SK-N-SH treated with all-trans-retinoic acid at 6 μM for 48 hours (cell line): Measurements from ENCODE around the gene MYH9.

Source experiments
- ATAC-seq: fragments of 200-7000 bp; cut with Tn5 transposase; 3 replicates; pipeline ENCODE4 v1.9.1; 2020; ENCODE audit warnings: mild to moderate bottlenecking, moderate library complexity
- ARNTL ChIP-seq: fragments of 450-650 bp; formaldehyde crosslinking; IDR thresholded peaks from 2 replicates; pipeline ENCODE4 v1.5.0; 2020; ENCODE audit warnings: low read depth, mild to moderate bottlenecking, moderate library complexity, borderline replicate concordance
- BACH2 ChIP-seq: fragments of 250-450 bp; sonication (Bioruptor Pico); IDR thresholded peaks from 2 replicates; pipeline ENCODE4 v1.9.0; 2021; ENCODE audit warnings: mild to moderate bottlenecking, borderline replicate concordance
- CSDC2 ChIP-seq: fragments of 250-450 bp; sonication (Bioruptor Pico); IDR thresholded peaks from 2 replicates; pipeline ENCODE4 v1.5.0; 2020; ENCODE audit warnings: mild to moderate bottlenecking, moderate library complexity
- ESRRG ChIP-seq: fragments of 250-450 bp; sonication (Bioruptor Pico); IDR thresholded peaks from 2 replicates; pipeline ENCODE4 v1.6.1; 2021; ENCODE audit warnings: mild to moderate bottlenecking
- GLIS3 ChIP-seq: fragments of 250-450 bp; sonication (Bioruptor Pico); IDR thresholded peaks from 2 replicates; pipeline ENCODE4 v1.5.0; 2020; ENCODE audit warnings: mild to moderate bottlenecking, moderate library complexity
- ISL1 ChIP-seq: fragments of 250-450 bp; sonication (Bioruptor Pico); IDR thresholded peaks from 2 replicates; pipeline ENCODE4 v2.1.2; 2022; ENCODE audit warnings: mild to moderate bottlenecking, moderate library complexity
- OSR1 ChIP-seq: fragments of 250-450 bp; sonication (Bioruptor Pico); IDR thresholded peaks from 2 replicates; pipeline ENCODE4 v1.8.0; 2022; ENCODE audit warnings: moderate library complexity, mild to moderate bottlenecking, inconsistent platforms
- PPARA ChIP-seq: fragments of 250-450 bp; sonication (Bioruptor Pico); IDR thresholded peaks from 2 replicates; pipeline ENCODE4 v1.5.0; 2020; ENCODE audit warnings: mild to moderate bottlenecking, borderline replicate concordance
- RARB ChIP-seq: fragments of 250-450 bp; sonication (Bioruptor Pico); IDR thresholded peaks from 2 replicates; pipeline ENCODE4 v1.8.0; 2021; ENCODE audit warnings: mild to moderate bottlenecking, moderate library complexity
- SNAI2 ChIP-seq: fragments of 250-450 bp; sonication (Bioruptor Pico); IDR thresholded peaks from 2 replicates; pipeline ENCODE4 v1.5.0; 2020; ENCODE audit warnings: mild to moderate bottlenecking, moderate library complexity
- TCF4 ChIP-seq: fragments of 250-450 bp; sonication (Bioruptor Pico); IDR thresholded peaks from 2 replicates; pipeline ENCODE4 v1.8.0; 2021; ENCODE audit warnings: mild to moderate bottlenecking, moderate library complexity, borderline replicate concordance
- TOX ChIP-seq: fragments of 250-450 bp; sonication (Bioruptor Pico); IDR thresholded peaks from 2 replicates; pipeline ENCODE4 v1.8.0; 2021; ENCODE audit warnings: mild to moderate bottlenecking, moderate library complexity, borderline replicate concordance
- ZC3H10 ChIP-seq: fragments of 250-450 bp; sonication (Bioruptor Pico); IDR thresholded peaks from 2 replicates; pipeline ENCODE4 v1.5.1; 2021; ENCODE audit warnings: mild to moderate bottlenecking, moderate library complexity
- ZFP3 ChIP-seq: fragments of 250-450 bp; sonication (Bioruptor Pico); IDR thresholded peaks from 2 replicates; pipeline ENCODE4 v1.5.0; 2020; ENCODE audit warnings: mild to moderate bottlenecking, moderate library complexity
- ZFP30 ChIP-seq: fragments of 450-650 bp; formaldehyde crosslinking; IDR thresholded peaks from 2 replicates; pipeline ENCODE4 v1.5.0; 2022; ENCODE audit warnings: mild to moderate bottlenecking, moderate library complexity
- ZNF565 ChIP-seq: fragments of 450-650 bp; formaldehyde crosslinking; conservative IDR thresholded peaks from 2 replicates; pipeline ENCODE4 v1.5.0; 2020; ENCODE audit warnings: low read depth, mild to moderate bottlenecking, moderate library complexity
- ZNF70 ChIP-seq: fragments of 450-650 bp; formaldehyde crosslinking; IDR thresholded peaks from 2 replicates; pipeline ENCODE4 v1.5.0; 2020; ENCODE audit warnings: mild to moderate bottlenecking, moderate library complexity
- ZNF8 ChIP-seq: fragments of 450-650 bp; formaldehyde crosslinking; IDR thresholded peaks from 2 replicates; pipeline ENCODE4 v1.5.0; 2020; ENCODE audit warnings: mild to moderate bottlenecking, moderate library complexity
- TF ChIP-seq, protein P1 (sequence below): fragments of 250-450 bp; sonication (Bioruptor Pico); IDR thresholded peaks from 2 replicates; pipeline ENCODE4 v1.8.0; 2020; ENCODE audit warnings: mild to moderate bottlenecking, moderate library complexity, borderline replicate concordance
- TF ChIP-seq, protein P2 (sequence below): fragments of 250-450 bp; sonication (Bioruptor Pico); IDR thresholded peaks from 2 replicates; pipeline ENCODE4 v1.5.0; 2020; ENCODE audit warnings: mild to moderate bottlenecking, moderate library complexity
- TF ChIP-seq, protein P3 (sequence below): fragments of 250-450 bp; sonication (Bioruptor Pico); IDR thresholded peaks from 2 replicates; pipeline ENCODE4 v1.5.1; 2021; ENCODE audit warnings: mild to moderate bottlenecking, moderate library complexity
- TF ChIP-seq, protein P4 (sequence below): fragments of 250-450 bp; sonication (Bioruptor Pico); IDR thresholded peaks from 2 replicates; pipeline ENCODE4 v1.8.0; 2021; ENCODE audit warnings: low read depth, mild to moderate bottlenecking, moderate library complexity, borderline replicate concordance
- TF ChIP-seq, protein P5 (sequence below): fragments of 250-450 bp; sonication (Bioruptor Pico); IDR thresholded peaks from 2 replicates; pipeline ENCODE4 v1.5.1; 2020; ENCODE audit warnings: low read depth, mild to moderate bottlenecking, moderate library complexity

Gene MYH9

DNA sequence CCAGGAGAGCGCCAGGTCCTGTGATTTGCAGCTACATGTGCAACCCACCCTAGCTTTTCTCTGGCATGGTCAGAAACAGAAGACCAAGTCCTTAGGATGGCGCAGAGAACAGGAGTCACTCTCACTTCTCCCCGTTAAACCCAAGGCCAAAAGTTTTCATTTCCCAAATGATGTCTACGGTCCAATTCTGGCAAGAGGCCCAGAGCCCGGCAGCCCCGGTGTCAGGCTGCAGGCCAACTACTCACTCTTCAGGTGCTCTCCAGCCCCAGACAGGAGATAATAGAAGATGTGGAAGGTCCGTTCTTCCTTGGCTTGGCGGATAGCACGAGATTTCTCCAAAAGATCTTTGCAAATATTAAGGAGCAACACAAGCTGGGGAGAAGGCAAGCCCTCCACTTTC is 67.2 kb downstream of the MYH9 start:
- no peak for TF ChIP-seq ZC3H10
- TF ChIP-seq RARB: no peak
- no peak for TF ChIP-seq OSR1 (CRISPR knock-in tag)
- no peak for TF ChIP-seq ZFP3
- no peak for TF ChIP-seq GLIS3 (CRISPR knock-in tag)
- TF ChIP-seq ZNF565 (CRISPR knock-in tag): no peak
- TF ChIP-seq, protein P1, sequence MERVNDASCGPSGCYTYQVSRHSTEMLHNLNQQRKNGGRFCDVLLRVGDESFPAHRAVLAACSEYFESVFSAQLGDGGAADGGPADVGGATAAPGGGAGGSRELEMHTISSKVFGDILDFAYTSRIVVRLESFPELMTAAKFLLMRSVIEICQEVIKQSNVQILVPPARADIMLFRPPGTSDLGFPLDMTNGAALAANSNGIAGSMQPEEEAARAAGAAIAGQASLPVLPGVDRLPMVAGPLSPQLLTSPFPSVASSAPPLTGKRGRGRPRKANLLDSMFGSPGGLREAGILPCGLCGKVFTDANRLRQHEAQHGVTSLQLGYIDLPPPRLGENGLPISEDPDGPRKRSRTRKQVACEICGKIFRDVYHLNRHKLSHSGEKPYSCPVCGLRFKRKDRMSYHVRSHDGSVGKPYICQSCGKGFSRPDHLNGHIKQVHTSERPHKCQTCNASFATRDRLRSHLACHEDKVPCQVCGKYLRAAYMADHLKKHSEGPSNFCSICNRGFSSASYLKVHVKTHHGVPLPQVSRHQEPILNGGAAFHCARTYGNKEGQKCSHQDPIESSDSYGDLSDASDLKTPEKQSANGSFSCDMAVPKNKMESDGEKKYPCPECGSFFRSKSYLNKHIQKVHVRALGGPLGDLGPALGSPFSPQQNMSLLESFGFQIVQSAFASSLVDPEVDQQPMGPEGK (CRISPR knock-in tag): no peak
- no peak for TF ChIP-seq TOX (CRISPR knock-in tag)
- no peak for TF ChIP-seq CSDC2 (CRISPR knock-in tag)
- no peak for TF ChIP-seq SNAI2 (CRISPR knock-in tag)
- no peak for TF ChIP-seq ESRRG (CRISPR knock-in tag)
- no peak for TF ChIP-seq TCF4 (CRISPR knock-in tag)
- TF ChIP-seq BACH2 (CRISPR knock-in tag): no peak
- TF ChIP-seq ARNTL: no peak
- no peak for TF ChIP-seq PPARA (CRISPR knock-in tag)
- TF ChIP-seq ISL1: no peak
- TF ChIP-seq, protein P2, sequence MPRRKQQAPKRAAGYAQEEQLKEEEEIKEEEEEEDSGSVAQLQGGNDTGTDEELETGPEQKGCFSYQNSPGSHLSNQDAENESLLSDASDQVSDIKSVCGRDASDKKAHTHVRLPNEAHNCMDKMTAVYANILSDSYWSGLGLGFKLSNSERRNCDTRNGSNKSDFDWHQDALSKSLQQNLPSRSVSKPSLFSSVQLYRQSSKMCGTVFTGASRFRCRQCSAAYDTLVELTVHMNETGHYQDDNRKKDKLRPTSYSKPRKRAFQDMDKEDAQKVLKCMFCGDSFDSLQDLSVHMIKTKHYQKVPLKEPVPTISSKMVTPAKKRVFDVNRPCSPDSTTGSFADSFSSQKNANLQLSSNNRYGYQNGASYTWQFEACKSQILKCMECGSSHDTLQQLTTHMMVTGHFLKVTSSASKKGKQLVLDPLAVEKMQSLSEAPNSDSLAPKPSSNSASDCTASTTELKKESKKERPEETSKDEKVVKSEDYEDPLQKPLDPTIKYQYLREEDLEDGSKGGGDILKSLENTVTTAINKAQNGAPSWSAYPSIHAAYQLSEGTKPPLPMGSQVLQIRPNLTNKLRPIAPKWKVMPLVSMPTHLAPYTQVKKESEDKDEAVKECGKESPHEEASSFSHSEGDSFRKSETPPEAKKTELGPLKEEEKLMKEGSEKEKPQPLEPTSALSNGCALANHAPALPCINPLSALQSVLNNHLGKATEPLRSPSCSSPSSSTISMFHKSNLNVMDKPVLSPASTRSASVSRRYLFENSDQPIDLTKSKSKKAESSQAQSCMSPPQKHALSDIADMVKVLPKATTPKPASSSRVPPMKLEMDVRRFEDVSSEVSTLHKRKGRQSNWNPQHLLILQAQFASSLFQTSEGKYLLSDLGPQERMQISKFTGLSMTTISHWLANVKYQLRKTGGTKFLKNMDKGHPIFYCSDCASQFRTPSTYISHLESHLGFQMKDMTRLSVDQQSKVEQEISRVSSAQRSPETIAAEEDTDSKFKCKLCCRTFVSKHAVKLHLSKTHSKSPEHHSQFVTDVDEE (CRISPR knock-in tag): no peak
- ATAC-seq: no peak

DNA sequence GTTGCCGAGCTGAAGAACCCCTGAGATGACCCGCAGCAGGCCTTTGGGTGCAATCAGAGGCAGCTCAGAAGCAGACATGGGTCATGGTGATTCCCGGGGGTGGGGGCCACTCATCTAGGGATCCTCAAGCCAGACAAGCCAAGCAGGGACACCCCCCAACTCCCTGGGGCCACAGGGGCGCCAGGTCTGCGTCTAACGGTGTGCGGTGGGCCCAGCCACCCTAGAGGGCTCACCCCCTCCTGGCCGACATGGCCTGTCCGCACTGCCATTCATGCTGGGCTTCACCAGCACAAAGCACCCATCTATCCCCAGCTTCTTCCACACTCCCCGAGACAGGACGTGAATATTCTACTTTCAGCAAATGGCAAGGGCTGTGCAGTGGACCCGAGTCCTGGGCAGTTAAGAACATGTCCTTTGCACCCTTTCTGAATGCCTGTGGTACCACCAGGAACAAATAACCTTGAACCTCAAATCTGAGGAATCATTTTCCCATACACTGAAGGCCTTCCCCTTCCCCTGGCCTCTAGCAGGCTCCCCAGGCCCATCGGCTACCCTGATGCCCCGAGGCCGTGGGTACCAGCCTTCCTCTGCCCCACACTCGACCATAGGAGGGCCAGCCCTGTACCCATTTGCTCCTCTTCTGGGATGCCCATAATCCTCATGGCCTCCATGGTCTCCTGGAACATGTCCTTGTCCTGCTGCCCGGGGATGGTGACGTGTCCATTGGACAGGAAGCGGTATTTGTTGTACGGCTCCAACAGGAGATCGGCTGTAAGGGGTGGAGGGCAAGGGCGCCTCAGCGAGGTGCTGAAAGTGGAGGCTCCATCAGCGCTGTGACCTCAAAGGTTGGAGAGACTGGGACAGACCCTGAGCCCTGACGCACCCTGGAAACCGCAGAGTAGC is 67.9 kb downstream of the MYH9 start:
- TF ChIP-seq, protein P1 (CRISPR knock-in tag): no peak
- TF ChIP-seq BACH2 (CRISPR knock-in tag): no peak
- TF ChIP-seq, protein P3, sequence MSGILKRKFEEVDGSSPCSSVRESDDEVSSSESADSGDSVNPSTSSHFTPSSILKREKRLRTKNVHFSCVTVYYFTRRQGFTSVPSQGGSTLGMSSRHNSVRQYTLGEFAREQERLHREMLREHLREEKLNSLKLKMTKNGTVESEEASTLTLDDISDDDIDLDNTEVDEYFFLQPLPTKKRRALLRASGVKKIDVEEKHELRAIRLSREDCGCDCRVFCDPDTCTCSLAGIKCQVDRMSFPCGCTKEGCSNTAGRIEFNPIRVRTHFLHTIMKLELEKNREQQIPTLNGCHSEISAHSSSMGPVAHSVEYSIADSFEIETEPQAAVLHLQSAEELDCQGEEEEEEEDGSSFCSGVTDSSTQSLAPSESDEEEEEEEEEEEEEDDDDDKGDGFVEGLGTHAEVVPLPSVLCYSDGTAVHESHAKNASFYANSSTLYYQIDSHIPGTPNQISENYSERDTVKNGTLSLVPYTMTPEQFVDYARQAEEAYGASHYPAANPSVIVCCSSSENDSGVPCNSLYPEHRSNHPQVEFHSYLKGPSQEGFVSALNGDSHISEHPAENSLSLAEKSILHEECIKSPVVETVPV (CRISPR knock-in tag): no peak
- TF ChIP-seq ARNTL: no peak
- TF ChIP-seq ZC3H10: no peak
- no peak for TF ChIP-seq ZNF70
- TF ChIP-seq ZFP3: no peak
- TF ChIP-seq ESRRG (CRISPR knock-in tag): no peak
- TF ChIP-seq, protein P4, sequence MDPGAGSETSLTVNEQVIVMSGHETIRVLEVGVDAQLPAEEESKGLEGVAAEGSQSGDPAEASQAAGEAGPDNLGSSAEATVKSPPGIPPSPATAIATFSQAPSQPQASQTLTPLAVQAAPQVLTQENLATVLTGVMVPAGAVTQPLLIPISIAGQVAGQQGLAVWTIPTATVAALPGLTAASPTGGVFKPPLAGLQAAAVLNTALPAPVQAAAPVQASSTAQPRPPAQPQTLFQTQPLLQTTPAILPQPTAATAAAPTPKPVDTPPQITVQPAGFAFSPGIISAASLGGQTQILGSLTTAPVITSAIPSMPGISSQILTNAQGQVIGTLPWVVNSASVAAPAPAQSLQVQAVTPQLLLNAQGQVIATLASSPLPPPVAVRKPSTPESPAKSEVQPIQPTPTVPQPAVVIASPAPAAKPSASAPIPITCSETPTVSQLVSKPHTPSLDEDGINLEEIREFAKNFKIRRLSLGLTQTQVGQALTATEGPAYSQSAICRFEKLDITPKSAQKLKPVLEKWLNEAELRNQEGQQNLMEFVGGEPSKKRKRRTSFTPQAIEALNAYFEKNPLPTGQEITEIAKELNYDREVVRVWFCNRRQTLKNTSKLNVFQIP (CRISPR knock-in tag): no peak
- no peak for TF ChIP-seq ZFP30
- TF ChIP-seq, protein P5, sequence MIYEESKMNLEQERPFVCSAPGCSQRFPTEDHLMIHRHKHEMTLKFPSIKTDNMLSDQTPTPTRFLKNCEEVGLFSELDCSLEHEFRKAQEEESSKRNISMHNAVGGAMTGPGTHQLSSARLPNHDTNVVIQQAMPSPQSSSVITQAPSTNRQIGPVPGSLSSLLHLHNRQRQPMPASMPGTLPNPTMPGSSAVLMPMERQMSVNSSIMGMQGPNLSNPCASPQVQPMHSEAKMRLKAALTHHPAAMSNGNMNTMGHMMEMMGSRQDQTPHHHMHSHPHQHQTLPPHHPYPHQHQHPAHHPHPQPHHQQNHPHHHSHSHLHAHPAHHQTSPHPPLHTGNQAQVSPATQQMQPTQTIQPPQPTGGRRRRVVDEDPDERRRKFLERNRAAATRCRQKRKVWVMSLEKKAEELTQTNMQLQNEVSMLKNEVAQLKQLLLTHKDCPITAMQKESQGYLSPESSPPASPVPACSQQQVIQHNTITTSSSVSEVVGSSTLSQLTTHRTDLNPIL (CRISPR knock-in tag): no peak
- TF ChIP-seq RARB: no peak
- no peak for TF ChIP-seq PPARA (CRISPR knock-in tag)
- no peak for TF ChIP-seq TCF4 (CRISPR knock-in tag)
- TF ChIP-seq ZNF565 (CRISPR knock-in tag): no peak
- TF ChIP-seq TOX (CRISPR knock-in tag): no peak
- no peak for TF ChIP-seq ZNF8
- no peak for TF ChIP-seq GLIS3 (CRISPR knock-in tag)
- no peak for ATAC-seq
